Ishikawa (cell line): ENCODE measurements around the gene FAHD1.

Experiments used
- CEBPB ChIP-seq: IDR thresholded peaks from 2 replicates; pipeline ENCODE4 v1.6.1; 2012
- CREB1 ChIP-seq: IDR thresholded peaks from 2 replicates; pipeline ENCODE4 v1.6.1; 2012; ENCODE audit warnings: low read depth
- EGR1 ChIP-seq: IDR thresholded peaks from 2 replicates; pipeline ENCODE4 v1.6.1; 2012
- EP300 ChIP-seq: IDR thresholded peaks from 2 replicates; pipeline ENCODE4 v1.6.1; 2012; ENCODE audit warnings: borderline replicate concordance
- FOXM1 ChIP-seq: IDR thresholded peaks from 2 replicates; pipeline ENCODE4 v1.6.1; 2012; ENCODE audit warnings: low read depth, borderline replicate concordance
- NFIC ChIP-seq: IDR thresholded peaks from 2 replicates; pipeline ENCODE4 v1.6.1; 2012
- RAD21 ChIP-seq: IDR thresholded peaks from 2 replicates; pipeline ENCODE4 v1.6.1; 2012; ENCODE audit warnings: low read depth
- TAF1 ChIP-seq: IDR thresholded peaks from 2 replicates; pipeline ENCODE4 v1.6.1; 2012; ENCODE audit warnings: low read depth, mild to moderate bottlenecking
- TCF12 ChIP-seq: IDR thresholded peaks from 2 replicates; pipeline ENCODE4 v1.6.1; 2012; ENCODE audit warnings: low read depth
- TEAD4 ChIP-seq: IDR thresholded peaks from 2 replicates; pipeline ENCODE4 v1.6.1; 2012
- YY1 ChIP-seq: IDR thresholded peaks from 2 replicates; pipeline ENCODE4 v1.6.1; 2012; ENCODE audit warnings: low read depth
- ZBTB7A ChIP-seq: IDR thresholded peaks from 2 replicates; pipeline ENCODE4 v1.6.1; 2012; ENCODE audit warnings: low read depth
- TF ChIP-seq, protein P1 (sequence below): IDR thresholded peaks from 2 replicates; pipeline ENCODE4 v1.6.1; 2012; ENCODE audit warnings: low read depth, mild to moderate bottlenecking
- TF ChIP-seq, protein P2 (sequence below): IDR thresholded peaks from 2 replicates; pipeline ENCODE4 v1.6.1; 2012
- TF ChIP-seq, protein P3 (sequence below): IDR thresholded peaks from 2 replicates; pipeline ENCODE4 v1.6.1; 2012

FAHD1 gene

DNA sequence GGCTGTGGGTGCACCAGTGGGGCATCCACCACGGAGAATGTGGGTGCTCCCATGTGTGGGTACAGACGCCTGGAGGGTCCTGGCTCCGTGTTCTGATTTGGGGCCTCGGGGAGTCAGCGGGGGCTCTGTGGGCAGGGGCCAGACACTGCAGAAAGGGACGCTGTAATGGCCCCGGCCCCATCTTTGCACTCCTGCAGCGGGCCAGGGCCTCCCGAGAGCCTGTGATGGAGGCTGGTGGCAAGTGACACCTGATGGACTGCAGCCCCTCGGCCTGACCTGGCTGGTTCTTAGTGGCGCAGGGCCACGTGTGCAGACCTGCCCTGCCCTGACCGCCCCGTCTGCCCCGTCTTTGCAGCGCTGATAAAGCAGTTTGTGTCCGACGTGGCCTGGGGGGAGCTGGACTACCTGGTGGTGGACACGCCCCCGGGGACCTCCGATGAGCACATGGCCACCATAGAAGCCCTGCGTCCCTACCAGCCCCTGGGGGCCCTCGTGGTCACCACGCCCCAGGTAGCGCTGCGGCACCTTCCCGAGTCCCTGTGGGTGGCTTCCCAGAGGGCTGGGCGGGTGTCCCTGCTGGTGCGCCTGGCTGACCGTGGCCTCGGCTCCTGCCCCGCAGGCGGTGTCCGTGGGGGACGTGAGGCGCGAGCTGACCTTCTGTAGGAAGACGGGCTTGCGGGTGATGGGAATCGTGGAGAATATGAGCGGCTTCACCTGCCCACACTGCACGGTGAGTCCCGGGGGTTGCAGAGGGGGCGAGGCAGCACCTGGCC is 39.5 kb upstream of the FAHD1 start:
- no peak for TF ChIP-seq NFIC
- TF ChIP-seq EP300: no peak
- TF ChIP-seq, protein P1, sequence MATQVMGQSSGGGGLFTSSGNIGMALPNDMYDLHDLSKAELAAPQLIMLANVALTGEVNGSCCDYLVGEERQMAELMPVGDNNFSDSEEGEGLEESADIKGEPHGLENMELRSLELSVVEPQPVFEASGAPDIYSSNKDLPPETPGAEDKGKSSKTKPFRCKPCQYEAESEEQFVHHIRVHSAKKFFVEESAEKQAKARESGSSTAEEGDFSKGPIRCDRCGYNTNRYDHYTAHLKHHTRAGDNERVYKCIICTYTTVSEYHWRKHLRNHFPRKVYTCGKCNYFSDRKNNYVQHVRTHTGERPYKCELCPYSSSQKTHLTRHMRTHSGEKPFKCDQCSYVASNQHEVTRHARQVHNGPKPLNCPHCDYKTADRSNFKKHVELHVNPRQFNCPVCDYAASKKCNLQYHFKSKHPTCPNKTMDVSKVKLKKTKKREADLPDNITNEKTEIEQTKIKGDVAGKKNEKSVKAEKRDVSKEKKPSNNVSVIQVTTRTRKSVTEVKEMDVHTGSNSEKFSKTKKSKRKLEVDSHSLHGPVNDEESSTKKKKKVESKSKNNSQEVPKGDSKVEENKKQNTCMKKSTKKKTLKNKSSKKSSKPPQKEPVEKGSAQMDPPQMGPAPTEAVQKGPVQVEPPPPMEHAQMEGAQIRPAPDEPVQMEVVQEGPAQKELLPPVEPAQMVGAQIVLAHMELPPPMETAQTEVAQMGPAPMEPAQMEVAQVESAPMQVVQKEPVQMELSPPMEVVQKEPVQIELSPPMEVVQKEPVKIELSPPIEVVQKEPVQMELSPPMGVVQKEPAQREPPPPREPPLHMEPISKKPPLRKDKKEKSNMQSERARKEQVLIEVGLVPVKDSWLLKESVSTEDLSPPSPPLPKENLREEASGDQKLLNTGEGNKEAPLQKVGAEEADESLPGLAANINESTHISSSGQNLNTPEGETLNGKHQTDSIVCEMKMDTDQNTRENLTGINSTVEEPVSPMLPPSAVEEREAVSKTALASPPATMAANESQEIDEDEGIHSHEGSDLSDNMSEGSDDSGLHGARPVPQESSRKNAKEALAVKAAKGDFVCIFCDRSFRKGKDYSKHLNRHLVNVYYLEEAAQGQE: no peak
- no peak for TF ChIP-seq RAD21
- TF ChIP-seq, protein P2, sequence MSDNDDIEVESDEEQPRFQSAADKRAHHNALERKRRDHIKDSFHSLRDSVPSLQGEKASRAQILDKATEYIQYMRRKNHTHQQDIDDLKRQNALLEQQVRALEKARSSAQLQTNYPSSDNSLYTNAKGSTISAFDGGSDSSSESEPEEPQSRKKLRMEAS: no peak
- TF ChIP-seq TAF1: no peak
- TF ChIP-seq, protein P3, sequence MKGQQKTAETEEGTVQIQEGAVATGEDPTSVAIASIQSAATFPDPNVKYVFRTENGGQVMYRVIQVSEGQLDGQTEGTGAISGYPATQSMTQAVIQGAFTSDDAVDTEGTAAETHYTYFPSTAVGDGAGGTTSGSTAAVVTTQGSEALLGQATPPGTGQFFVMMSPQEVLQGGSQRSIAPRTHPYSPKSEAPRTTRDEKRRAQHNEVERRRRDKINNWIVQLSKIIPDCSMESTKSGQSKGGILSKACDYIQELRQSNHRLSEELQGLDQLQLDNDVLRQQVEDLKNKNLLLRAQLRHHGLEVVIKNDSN: no peak
- TF ChIP-seq TEAD4: no peak
- no peak for TF ChIP-seq FOXM1
- TF ChIP-seq CEBPB: no peak
- no peak for TF ChIP-seq TCF12
- no peak for TF ChIP-seq EGR1
- TF ChIP-seq CREB1: no peak
- TF ChIP-seq ZBTB7A: no peak
- TF ChIP-seq YY1: no peak

- TF ChIP-seq TCF12 (no peak), ZBTB7A (no peak)
- TF ChIP-seq, protein P1: no peak
Measured at GRCh38 chr16:1788095-1788707, 38.8 kb upstream of the FAHD1 start.

- TF ChIP-seq TCF12 (no peak), ZBTB7A (no peak), FOXM1 (no peak), TAF1 (no peak), TEAD4 (no peak), NFIC (no peak)
- TF ChIP-seq, protein P2: no peak
- TF ChIP-seq, protein P3: no peak
Measured at GRCh38 chr16:1788708-1789100, 38.3 kb upstream of the FAHD1 start.

- TF ChIP-seq CREB1: no peak
- TF ChIP-seq, protein P3: no peak
- no peak for TF ChIP-seq TEAD4
- TF ChIP-seq, protein P1: no peak
- TF ChIP-seq CEBPB: no peak
- TF ChIP-seq TCF12: no peak
- no peak for TF ChIP-seq YY1
Measured at GRCh38 chr16:1789643-1790045, 37.4 kb upstream of the FAHD1 start.
